Breast epithelium (tissue), 3 donors: ENCODE data around the gene PCAT7.

ENCODE experiments used
- POLR2A ChIP-seq: fragments of 450-650 bp; IDR thresholded peaks from one replicate; pipeline ENCODE4 v1.6.1; 2016; ENCODE audit warnings: antibody characterized with exemption, mild to moderate bottlenecking, moderate library complexity
- TF ChIP-seq, protein P1 (sequence below), 3 donors: fragments of 450-650 bp; IDR thresholded peaks; one replicate each; pipeline ENCODE4 v1.5.1; 2016 to 2017; ENCODE audit warnings: antibody characterized with exemption in 3 of 3, mild to moderate bottlenecking in 3 of 3, moderate library complexity in 3 of 3

DNA sequence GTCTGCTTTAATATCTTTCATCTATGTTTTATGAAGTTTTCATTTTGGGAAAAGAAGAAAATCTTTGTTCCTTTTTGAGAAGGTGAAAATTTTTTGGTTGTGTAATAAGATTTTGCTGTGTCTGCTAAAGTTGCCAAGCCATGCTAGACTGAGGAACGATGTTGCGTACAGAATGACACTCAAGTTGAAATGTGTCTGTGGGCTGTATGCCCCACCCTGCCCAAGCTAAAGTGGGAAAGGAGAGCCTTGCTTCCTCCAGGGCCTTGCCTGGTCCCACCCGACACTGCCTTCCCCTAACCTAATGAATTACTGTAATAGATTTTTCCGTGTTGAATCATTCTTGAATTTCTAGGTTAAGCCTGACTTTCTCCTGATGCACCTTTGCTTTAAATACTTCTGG is 2.5 kb downstream of the PCAT7 start:
- TF ChIP-seq, protein P1, sequence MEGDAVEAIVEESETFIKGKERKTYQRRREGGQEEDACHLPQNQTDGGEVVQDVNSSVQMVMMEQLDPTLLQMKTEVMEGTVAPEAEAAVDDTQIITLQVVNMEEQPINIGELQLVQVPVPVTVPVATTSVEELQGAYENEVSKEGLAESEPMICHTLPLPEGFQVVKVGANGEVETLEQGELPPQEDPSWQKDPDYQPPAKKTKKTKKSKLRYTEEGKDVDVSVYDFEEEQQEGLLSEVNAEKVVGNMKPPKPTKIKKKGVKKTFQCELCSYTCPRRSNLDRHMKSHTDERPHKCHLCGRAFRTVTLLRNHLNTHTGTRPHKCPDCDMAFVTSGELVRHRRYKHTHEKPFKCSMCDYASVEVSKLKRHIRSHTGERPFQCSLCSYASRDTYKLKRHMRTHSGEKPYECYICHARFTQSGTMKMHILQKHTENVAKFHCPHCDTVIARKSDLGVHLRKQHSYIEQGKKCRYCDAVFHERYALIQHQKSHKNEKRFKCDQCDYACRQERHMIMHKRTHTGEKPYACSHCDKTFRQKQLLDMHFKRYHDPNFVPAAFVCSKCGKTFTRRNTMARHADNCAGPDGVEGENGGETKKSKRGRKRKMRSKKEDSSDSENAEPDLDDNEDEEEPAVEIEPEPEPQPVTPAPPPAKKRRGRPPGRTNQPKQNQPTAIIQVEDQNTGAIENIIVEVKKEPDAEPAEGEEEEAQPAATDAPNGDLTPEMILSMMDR (IDR thresholded peaks at IDR 0.05), result no peak
- TF ChIP-seq POLR2A, result no peak
